Measurements from ENCODE around the gene TSPAN16. TPM values are rescaled to one million over a fixed set of nuclear protein-coding genes. Genes with fewer than 3 reads are reported as not detected.

TSPAN16 gene, protein sequence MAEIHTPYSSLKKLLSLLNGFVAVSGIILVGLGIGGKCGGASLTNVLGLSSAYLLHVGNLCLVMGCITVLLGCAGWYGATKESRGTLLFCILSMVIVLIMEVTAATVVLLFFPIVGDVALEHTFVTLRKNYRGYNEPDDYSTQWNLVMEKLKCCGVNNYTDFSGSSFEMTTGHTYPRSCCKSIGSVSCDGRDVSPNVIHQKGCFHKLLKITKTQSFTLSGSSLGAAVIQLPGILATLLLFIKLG
- polyA plus RNA-seq: not detected

DNA sequence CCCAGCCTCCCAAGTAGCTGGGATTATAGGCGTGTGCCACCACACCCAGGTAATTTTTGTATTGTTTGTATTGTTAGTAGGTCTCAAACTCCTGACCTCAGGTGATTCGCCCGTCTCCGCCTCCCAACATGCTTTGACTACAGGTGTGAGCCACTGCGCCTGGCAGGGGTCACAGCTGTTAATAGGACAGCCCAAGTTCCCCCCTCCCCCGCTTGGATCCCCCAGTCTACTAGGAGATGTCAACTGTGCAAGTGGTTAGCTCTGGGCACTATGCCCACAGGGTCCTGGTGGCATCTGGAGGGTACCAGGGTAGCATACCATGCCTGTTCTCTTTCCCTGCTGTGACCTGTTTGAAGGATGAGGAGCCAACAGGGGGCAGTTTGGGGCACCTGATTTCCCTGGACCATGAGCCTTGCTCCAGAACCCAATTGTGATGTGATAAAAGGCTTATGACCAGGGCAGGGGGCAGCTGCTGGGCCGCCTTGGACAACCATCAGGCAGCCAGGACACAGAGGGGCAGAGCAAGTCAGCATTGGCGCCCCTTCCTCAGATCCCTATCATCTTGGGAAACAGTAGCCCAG lies at the start of gene TSPAN16:
Gene TSPAN16, plus strand, starts transcription at position 496 of the 581 bp plus-strand sequence. CDS start 138 bp downstream, outside the sequence.
- H3K4me3 Mint-ChIP-seq: no peak within 1 kb of the TSS
- H3K27ac Mint-ChIP-seq: no peak within 1 kb of the TSS
- H3K4me1 Mint-ChIP-seq: peaks cover 0 to 4% (median 2%) of the 10 kb centered on the region in 3 donors
- H3K36me3 Mint-ChIP-seq: no peaks in the 10 kb centered on the region
- peaks cover 9% of the 10 kb centered on the region for H3K27me3 Mint-ChIP-seq
- no peaks in the 10 kb centered on the region for H3K9me3 Mint-ChIP-seq

DNA sequence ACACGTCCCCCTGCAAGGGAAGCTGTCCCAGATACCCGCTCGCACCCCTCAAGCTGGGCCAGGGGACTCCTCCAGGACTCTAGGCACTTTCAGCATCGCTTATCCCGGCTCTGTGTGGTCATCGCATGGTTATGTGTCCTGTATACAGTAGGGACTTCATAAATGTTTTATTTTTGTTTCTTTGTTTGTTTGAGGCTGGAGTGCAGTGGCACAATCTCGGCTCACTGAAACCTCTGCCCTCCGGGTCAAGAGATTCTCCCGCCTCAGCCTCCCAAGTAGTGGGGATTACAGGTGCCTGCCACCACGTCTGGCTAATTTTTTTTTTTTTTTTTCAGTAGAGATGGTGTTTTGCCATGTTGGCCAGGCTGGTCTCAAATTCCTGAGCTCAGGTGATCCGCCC lies 49.0 kb upstream of the TSPAN16 start:
- Mint-ChIP-seq H3K4me3 (no peak overlapping the region), H3K27ac (no peak overlapping the region), H3K27me3 (peaks cover 4% of the 10 kb centered on the region)

GRCh38 chr19:11247391-11247790 lies 48.6 kb upstream of the TSPAN16 start:
- peaks cover 4% of the 10 kb centered on the region for H3K27me3 Mint-ChIP-seq
- H3K4me3 Mint-ChIP-seq: no peak overlapping the region
- no peak overlapping the region for H3K27ac Mint-ChIP-seq
- peaks cover 0 to 5% (median 4%) of the 10 kb centered on the region in 3 donors for H3K4me1 Mint-ChIP-seq
- H3K36me3 Mint-ChIP-seq: peaks cover 3% of the 10 kb centered on the region
- H3K9me3 Mint-ChIP-seq: no peaks in the 10 kb centered on the region

More for the DNA sequence above, 49.0 kb upstream of the TSPAN16 start:
- Mint-ChIP-seq H3K4me1 (peaks cover 0 to 5% (median 4%) of the 10 kb centered on the region in 3 donors), H3K9me3 (no peaks in the 10 kb centered on the region), H3K36me3 (peaks cover 3% of the 10 kb centered on the region)

DNA sequence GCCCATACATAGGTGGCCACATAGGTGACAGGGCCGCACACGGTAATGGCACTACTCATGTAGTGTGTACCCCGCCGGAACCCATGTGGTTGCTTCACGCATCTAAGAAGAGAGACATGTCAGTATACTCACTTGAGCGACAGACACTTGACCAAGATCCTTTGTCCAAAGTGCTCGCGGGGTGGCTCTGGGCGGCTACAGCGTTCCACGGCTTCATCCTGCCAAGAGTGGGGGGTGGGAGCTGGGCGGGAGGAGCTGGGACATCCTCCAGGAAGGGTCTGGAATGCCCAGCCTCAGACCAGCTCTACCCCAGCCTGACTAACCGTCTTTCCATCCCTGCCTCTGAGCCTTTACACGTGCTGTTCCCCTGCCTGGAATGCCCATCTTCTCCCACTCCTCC lies 48.0 kb upstream of the TSPAN16 start:
- no peak overlapping the region for H3K27ac Mint-ChIP-seq
- H3K36me3 Mint-ChIP-seq: peaks cover 3% of the 10 kb centered on the region
- H3K4me3 Mint-ChIP-seq: no peak overlapping the region
- peaks cover 0 to 5% (median 4%) of the 10 kb centered on the region in 3 donors for H3K4me1 Mint-ChIP-seq
- H3K27me3 Mint-ChIP-seq: no peaks in the 10 kb centered on the region
- H3K9me3 Mint-ChIP-seq: no peaks in the 10 kb centered on the region

DNA sequence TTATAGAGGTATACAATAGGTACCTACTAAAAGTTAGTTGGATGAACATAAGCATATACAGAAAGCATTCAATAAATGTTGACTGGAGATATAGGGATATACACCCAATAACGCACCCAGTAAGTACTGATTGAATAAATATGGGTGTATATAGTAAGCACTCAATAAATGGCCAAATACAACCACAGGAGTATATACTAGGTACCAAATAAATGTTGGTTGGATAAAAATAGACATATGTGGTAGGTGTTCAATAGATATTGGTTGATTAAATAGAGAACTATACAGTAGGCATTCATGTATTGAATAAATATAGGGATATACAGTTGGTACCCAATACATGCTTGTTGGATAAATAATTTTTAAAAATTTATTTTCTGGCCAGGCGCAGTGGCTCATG lies 47.1 kb upstream of the TSPAN16 start:
- Mint-ChIP-seq H3K9me3 (no peaks in the 10 kb centered on the region), H3K27me3 (no peaks in the 10 kb centered on the region), H3K4me1 (peaks cover 0 to 3% (median under 1%) of the 10 kb centered on the region in 3 donors), H3K27ac (no peak overlapping the region), H3K36me3 (peaks cover 3% of the 10 kb centered on the region), H3K4me3 (no peak overlapping the region)

DNA sequence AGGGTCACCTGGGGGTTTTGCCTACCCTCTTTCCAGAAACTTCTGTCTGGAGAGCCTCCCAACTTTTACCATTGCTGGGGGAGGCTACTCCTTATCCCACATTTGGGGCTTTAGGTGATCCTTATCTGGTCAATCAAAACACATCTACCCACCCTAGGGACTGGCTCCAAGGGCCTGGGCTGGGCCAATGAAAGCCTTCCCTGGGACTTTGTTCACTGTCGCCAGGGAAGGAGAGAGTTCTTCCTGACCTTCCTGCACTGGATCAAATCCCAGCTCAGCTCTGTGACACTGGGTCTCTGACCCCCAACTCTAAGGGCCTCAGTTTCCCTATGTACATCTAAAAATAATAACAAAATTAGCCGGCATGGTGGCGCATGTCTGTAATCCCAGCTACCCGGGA lies 44.7 kb upstream of the TSPAN16 start:
- no peak overlapping the region for H3K4me3 Mint-ChIP-seq
- H3K4me1 Mint-ChIP-seq: peaks cover 0 to 3% (median 0%) of the 10 kb centered on the region in 3 donors

DNA sequence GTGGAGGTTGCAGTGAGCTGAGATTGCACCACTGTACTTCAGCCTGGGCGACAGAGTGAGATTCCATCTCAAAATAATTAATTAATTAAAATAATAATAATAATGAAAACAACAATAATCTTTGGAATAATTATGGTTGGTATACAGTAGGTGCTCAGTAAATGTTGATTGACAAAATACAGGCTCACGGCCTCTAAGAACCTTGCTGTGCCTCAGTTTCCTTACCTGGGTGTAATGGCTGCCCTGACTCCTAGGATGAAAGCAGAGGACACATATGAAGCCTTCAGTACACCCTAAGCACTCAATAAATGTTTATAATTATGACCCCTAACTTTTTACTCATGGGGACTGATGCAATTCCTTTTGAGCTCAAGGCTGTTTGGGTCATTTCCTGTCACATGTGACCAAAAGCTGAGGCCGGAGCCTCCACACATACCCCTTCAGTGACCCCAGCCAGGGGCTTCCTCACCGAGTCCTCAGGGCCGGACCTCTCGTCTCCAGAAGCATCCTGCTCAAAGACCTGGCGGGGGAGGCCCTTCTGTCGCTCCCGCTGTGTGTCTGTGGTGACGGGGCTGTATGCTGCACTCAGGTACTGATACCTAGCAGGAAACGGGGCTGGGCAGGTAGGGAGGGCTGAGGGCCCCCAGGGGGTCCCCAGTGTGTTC lies 44.2 kb upstream of the TSPAN16 start:
- Mint-ChIP-seq H3K27ac (no peak overlapping the region), H3K27me3 (no peaks in the 10 kb centered on the region), H3K36me3 (peaks cover 1% of the 10 kb centered on the region), H3K4me3 (peak overlapping the region in 1 of 4 donors; percentile 32), H3K4me1 (no peaks in the 10 kb centered on the region), H3K9me3 (no peaks in the 10 kb centered on the region)

More for the DNA sequence above, 44.7 kb upstream of the TSPAN16 start:
- Mint-ChIP-seq H3K27ac (no peak overlapping the region), H3K27me3 (no peaks in the 10 kb centered on the region), H3K9me3 (no peaks in the 10 kb centered on the region), H3K36me3 (peaks cover 3% of the 10 kb centered on the region)

- H3K27ac Mint-ChIP-seq: no peak overlapping the region
- no peak overlapping the region for H3K4me3 Mint-ChIP-seq
- no peaks in the 10 kb centered on the region for H3K36me3 Mint-ChIP-seq
- no peaks in the 10 kb centered on the region for H3K27me3 Mint-ChIP-seq
- H3K4me1 Mint-ChIP-seq: no peaks in the 10 kb centered on the region
- H3K9me3 Mint-ChIP-seq: no peaks in the 10 kb centered on the region
Observed at GRCh38 chr19:11252665-11253355, 43.1 kb upstream of the TSPAN16 start.

- H3K4me3 Mint-ChIP-seq: no peak overlapping the region
- H3K27ac Mint-ChIP-seq: no peak overlapping the region
- H3K27me3 Mint-ChIP-seq: no peaks in the 10 kb centered on the region
- H3K36me3 Mint-ChIP-seq: no peaks in the 10 kb centered on the region
- no peaks in the 10 kb centered on the region for H3K9me3 Mint-ChIP-seq
- no peaks in the 10 kb centered on the region for H3K4me1 Mint-ChIP-seq
Observed at GRCh38 chr19:11254666-11255065, 41.3 kb upstream of the TSPAN16 start.

DNA sequence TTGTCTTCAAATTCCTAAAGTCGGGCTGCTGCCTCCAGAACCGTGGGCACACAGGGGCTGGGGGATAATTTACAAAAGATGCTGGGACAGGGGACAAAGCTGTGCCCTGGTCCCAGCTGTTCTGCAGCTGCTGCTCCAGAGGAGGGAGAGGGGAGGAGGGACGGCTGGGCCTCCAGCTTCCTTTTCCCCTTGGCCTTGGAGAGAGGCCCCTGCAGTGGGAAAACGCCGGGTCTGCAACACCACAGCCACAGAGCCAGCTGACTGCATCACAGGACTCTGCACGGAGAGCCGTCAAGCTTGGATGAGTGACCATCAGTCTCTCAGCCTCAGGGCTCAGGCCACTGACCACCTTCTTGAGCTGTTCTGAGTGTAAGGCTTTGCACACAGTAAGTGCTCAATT lies 39.8 kb upstream of the TSPAN16 start:
- Mint-ChIP-seq H3K27ac (no peak overlapping the region), H3K4me3 (no peak overlapping the region), H3K9me3 (no peaks in the 10 kb centered on the region), H3K36me3 (no peaks in the 10 kb centered on the region), H3K4me1 (peaks cover 0 to 3% (median 0%) of the 10 kb centered on the region in 3 donors), H3K27me3 (peaks cover 2% of the 10 kb centered on the region)

GRCh38 chr19:11257846-11258380 lies 38.0 kb upstream of the TSPAN16 start:
- peaks cover 2% of the 10 kb centered on the region for H3K27me3 Mint-ChIP-seq
- no peak overlapping the region for H3K4me3 Mint-ChIP-seq
- H3K36me3 Mint-ChIP-seq: no peaks in the 10 kb centered on the region
- H3K9me3 Mint-ChIP-seq: no peaks in the 10 kb centered on the region
- no peak overlapping the region for H3K27ac Mint-ChIP-seq
- peaks cover 0 to 3% (median 0%) of the 10 kb centered on the region in 3 donors for H3K4me1 Mint-ChIP-seq

DNA sequence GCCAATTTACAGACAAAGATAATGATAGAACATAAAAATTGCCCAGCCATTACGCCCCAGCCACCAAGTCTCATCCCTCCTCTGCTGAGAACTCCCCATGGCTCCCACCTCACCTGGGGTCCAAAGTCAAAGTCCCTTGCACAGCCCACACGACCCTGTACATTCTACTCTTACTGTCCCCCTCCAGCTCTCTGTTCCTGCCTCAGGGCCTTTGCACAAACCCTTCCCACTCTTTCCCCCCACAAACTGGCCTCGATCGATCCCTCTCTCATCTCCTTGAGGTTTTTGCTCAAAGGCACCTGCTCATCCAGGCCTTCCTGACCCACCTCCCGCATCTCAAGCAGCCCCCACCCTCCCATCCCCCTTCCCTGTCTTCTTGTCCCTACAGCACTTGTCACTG lies 35.0 kb upstream of the TSPAN16 start:
- Mint-ChIP-seq H3K9me3 (no peaks in the 10 kb centered on the region), H3K4me1 (peaks cover 0 to 5% (median 5%) of the 10 kb centered on the region in 3 donors), H3K27me3 (peaks cover 9% of the 10 kb centered on the region), H3K4me3 (peak overlapping the region; percentile 49 to 88 (median 63)), H3K36me3 (no peaks in the 10 kb centered on the region), H3K27ac (no peak overlapping the region)

DNA sequence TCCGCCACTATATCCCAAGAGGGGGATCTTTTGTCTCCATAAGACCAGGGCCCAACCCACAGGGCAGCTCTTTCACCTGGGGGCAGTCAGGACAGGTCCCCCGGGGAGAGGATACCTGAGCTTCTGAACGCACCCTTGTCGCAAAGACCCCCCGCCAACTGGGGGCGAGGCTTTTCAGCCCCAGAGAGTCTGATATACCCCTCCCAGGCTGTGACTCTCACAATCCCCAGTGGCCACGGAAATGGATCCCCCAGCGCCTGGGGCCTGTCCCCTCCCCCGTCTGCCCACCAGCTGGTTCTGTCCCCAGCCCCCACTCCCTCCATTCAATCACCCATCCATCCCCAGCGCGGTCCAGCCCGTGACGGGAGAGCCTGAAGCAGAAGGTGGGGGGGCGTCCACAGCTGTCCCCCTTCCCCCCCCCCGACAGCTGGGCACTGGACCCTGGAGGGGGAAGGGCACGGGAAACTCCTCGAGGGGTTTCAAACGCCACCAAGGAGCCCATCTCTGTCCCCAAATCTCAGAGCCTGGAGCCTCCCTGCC lies 34.5 kb upstream of the TSPAN16 start:
- Mint-ChIP-seq H3K4me3 (peak overlapping the region; percentile 49 to 81 (median 72)), H3K4me1 (peaks cover 0 to 5% (median 5%) of the 10 kb centered on the region in 3 donors), H3K9me3 (no peaks in the 10 kb centered on the region), H3K36me3 (no peaks in the 10 kb centered on the region), H3K27ac (no peak overlapping the region), H3K27me3 (peaks cover 9% of the 10 kb centered on the region)

GRCh38 chr19:11261971-11262839 lies 33.8 kb upstream of the TSPAN16 start, which contains the start of gene DOCK6:
DOCK6 (minus strand) TSS chr19:11262524; CDS start chr19:11262440, 84 bp downstream.
- Mint-ChIP-seq H3K27me3 (peaks cover 9% of the 10 kb centered on the region), H3K27ac (no peak within 1 kb of the TSS)

More at GRCh38 chr19:11261971-11262839, 33.8 kb upstream of the TSPAN16 start, which contains the start of gene DOCK6:
- H3K36me3 Mint-ChIP-seq: no peaks in the 10 kb centered on the region
- H3K9me3 Mint-ChIP-seq: no peaks in the 10 kb centered on the region
- peak within 1 kb of the TSS; percentile 79 to 91 (median 88) for H3K4me3 Mint-ChIP-seq
- peaks cover 0 to 5% (median 5%) of the 10 kb centered on the region in 3 donors for H3K4me1 Mint-ChIP-seq
